ENCODE results near the gene MIS12.

The MIS12 gene

GRCh38 chr17:5527601-5528250 is 41.4 kb downstream of the MIS12 start:
- TF ChIP-seq ISL1 (CRISPR knock-in tag; IDR thresholded peaks at IDR 0.05) (no peak), ARNTL (CRISPR knock-in tag; IDR thresholded peaks at IDR 0.05; ENCODE audit: borderline replicate concordance, low read depth) (no peak), ESRRG (CRISPR knock-in tag; IDR thresholded peaks at IDR 0.05) (no peak), ZFP30 (CRISPR knock-in tag; IDR thresholded peaks at IDR 0.05) (no peak), ZNF70 (CRISPR knock-in tag; IDR thresholded peaks at IDR 0.05) (no peak), TCF4 (CRISPR knock-in tag; IDR thresholded peaks at IDR 0.05; ENCODE audit: borderline replicate concordance) (no peak), TOX (CRISPR knock-in tag; IDR thresholded peaks at IDR 0.05; ENCODE audit: borderline replicate concordance) (no peak)
- TF ChIP-seq, protein P1, sequence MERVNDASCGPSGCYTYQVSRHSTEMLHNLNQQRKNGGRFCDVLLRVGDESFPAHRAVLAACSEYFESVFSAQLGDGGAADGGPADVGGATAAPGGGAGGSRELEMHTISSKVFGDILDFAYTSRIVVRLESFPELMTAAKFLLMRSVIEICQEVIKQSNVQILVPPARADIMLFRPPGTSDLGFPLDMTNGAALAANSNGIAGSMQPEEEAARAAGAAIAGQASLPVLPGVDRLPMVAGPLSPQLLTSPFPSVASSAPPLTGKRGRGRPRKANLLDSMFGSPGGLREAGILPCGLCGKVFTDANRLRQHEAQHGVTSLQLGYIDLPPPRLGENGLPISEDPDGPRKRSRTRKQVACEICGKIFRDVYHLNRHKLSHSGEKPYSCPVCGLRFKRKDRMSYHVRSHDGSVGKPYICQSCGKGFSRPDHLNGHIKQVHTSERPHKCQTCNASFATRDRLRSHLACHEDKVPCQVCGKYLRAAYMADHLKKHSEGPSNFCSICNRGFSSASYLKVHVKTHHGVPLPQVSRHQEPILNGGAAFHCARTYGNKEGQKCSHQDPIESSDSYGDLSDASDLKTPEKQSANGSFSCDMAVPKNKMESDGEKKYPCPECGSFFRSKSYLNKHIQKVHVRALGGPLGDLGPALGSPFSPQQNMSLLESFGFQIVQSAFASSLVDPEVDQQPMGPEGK (CRISPR knock-in tag; IDR thresholded peaks at IDR 0.05; ENCODE audit: borderline replicate concordance): no peak
- ATAC-seq: no peak

DNA sequence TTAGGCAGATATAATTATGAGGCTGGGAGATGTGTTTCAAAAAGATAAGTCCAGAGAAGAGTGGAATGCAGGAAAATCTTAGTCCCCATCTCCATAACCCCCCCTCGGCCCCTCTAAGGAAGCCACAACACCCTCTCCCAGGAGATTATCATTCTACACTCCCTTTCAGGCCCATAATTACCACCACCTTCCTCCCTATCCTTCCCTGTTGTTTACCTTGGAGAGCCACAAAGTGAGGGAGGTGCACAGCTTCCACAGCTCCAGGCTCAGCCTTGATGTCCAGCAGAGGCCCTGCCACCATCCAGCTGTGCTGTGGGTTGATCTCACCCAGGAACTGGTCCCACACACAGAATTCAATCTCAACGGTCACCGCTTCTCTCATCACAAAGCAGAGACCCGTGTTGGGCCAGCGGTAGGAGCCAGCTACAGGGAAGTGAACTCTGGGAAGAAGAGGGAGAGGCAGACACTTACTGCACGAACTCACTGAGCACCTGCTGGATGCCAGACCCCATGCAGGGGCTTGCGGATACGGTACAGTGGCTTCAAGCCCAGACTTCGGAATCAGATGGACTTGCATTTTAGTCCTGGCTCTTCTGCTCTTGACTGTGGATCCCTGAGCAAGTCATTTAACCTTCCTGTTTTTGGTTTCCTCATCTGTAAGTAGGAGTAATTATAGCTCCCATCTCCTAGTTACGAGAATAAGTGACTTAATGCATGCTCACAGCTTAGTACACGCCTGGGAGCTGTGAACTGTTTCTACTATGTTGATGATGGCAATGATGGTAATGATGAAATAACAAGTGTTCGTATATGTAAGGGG is 44.1 kb downstream of the MIS12 start:
- TF ChIP-seq, protein P1 (CRISPR knock-in tag; IDR thresholded peaks at IDR 0.05; ENCODE audit: borderline replicate concordance): no peak
- TF ChIP-seq ZNF565 (CRISPR knock-in tag; conservative IDR thresholded peaks at IDR 0.05; ENCODE audit: low read depth) (no peak), PPARA (CRISPR knock-in tag; IDR thresholded peaks at IDR 0.05; ENCODE audit: borderline replicate concordance) (no peak), CSRNP3 (CRISPR knock-in tag; IDR thresholded peaks at IDR 0.05) (no peak), CREB5 (CRISPR knock-in tag; IDR thresholded peaks at IDR 0.05; ENCODE audit: low read depth) (no peak), ISL1 (CRISPR knock-in tag; IDR thresholded peaks at IDR 0.05) (no peak)
- no peak for ATAC-seq

- ATAC-seq: no peak
- TF ChIP-seq GLIS3 (CRISPR knock-in tag; IDR thresholded peaks at IDR 0.05): no peak
- TF ChIP-seq ZNF70 (CRISPR knock-in tag; IDR thresholded peaks at IDR 0.05): no peak
- TF ChIP-seq ZC3H10 (CRISPR knock-in tag; IDR thresholded peaks at IDR 0.05): no peak
- TF ChIP-seq, protein P1 (CRISPR knock-in tag; IDR thresholded peaks at IDR 0.05; ENCODE audit: borderline replicate concordance): no peak
- no peak for TF ChIP-seq ESRRG (CRISPR knock-in tag; IDR thresholded peaks at IDR 0.05)
- no peak for TF ChIP-seq SNAI2 (CRISPR knock-in tag; IDR thresholded peaks at IDR 0.05)
- TF ChIP-seq RARB (CRISPR knock-in tag; IDR thresholded peaks at IDR 0.05): no peak
- no peak for TF ChIP-seq OSR1 (CRISPR knock-in tag; IDR thresholded peaks at IDR 0.05)
- TF ChIP-seq ZFP30 (CRISPR knock-in tag; IDR thresholded peaks at IDR 0.05): no peak
- TF ChIP-seq BACH2 (CRISPR knock-in tag; IDR thresholded peaks at IDR 0.05; ENCODE audit: borderline replicate concordance): no peak
- no peak for TF ChIP-seq POU6F1 (CRISPR knock-in tag; IDR thresholded peaks at IDR 0.05; ENCODE audit: borderline replicate concordance, low read depth)
- no peak for TF ChIP-seq ZNF8 (CRISPR knock-in tag; IDR thresholded peaks at IDR 0.05)
- no peak for TF ChIP-seq ZFP3 (CRISPR knock-in tag; IDR thresholded peaks at IDR 0.05)
- no peak for TF ChIP-seq PPARA (CRISPR knock-in tag; IDR thresholded peaks at IDR 0.05; ENCODE audit: borderline replicate concordance)
- TF ChIP-seq CREB5 (CRISPR knock-in tag; IDR thresholded peaks at IDR 0.05; ENCODE audit: low read depth): no peak
- TF ChIP-seq TSHZ2 (CRISPR knock-in tag; IDR thresholded peaks at IDR 0.05): no peak
These were observed 44.7 kb downstream of the MIS12 start for GRCh38 chr17:5531085-5531418.

Data from SK-N-SH treated with all-trans-retinoic acid at 6 μM for 48 hours (cell line).